PC-3 (cell line): ENCODE measurements around the gene NPY4R2.
"Not testable (repeated sequence)": the region's sequence is repeated elsewhere in the genome, so short reads cannot be mapped to it uniquely, and the experiment has no call there.

ENCODE experiments used
- CTCF ChIP-seq: fragments of 300-600 bp; sonication (generic); conservative IDR thresholded peaks from 2 replicates; pipeline ENCODE4 v1.5.1; 2017; ENCODE audit warnings: antibody characterized with exemption, low read depth, mild to moderate bottlenecking, low read length
- EZH2 ChIP-seq: fragments of 300-600 bp; sonication (generic); IDR thresholded peaks from one replicate; pipeline ENCODE4 v1.6.1; 2017; ENCODE audit warnings: antibody characterized with exemption, mild to moderate bottlenecking, low read length; ENCODE audit not compliant: unreplicated experiment
- EZH2phosphoT487 ChIP-seq: fragments of 300-600 bp; sonication (generic); IDR thresholded peaks from 2 replicates; pipeline ENCODE4 v1.6.1; 2018; ENCODE audit warnings: mild to moderate bottlenecking, antibody characterized with exemption, low read length, borderline replicate concordance

- not testable (repeated sequence) for TF ChIP-seq CTCF, EZH2phosphoT487, EZH2
Observed at GRCh38 chr10:47947424-47947823, 29.0 kb downstream of the NPY4R2 start.
